SK-N-SH treated with all-trans-retinoic acid at 6 μM for 48 hours (cell line): ENCODE results near the gene MSRB3.

Experiments
- ATAC-seq: fragments of 200-7000 bp; cut with Tn5 transposase; 3 replicates; pipeline ENCODE4 v1.9.1; 2020; ENCODE audit warnings: mild to moderate bottlenecking, moderate library complexity
- ARNTL ChIP-seq: fragments of 450-650 bp; formaldehyde crosslinking; IDR thresholded peaks from 2 replicates; pipeline ENCODE4 v1.5.0; 2020; ENCODE audit warnings: low read depth, mild to moderate bottlenecking, moderate library complexity, borderline replicate concordance
- BACH2 ChIP-seq: fragments of 250-450 bp; sonication (Bioruptor Pico); IDR thresholded peaks from 2 replicates; pipeline ENCODE4 v1.9.0; 2021; ENCODE audit warnings: mild to moderate bottlenecking, borderline replicate concordance
- CSDC2 ChIP-seq: fragments of 250-450 bp; sonication (Bioruptor Pico); IDR thresholded peaks from 2 replicates; pipeline ENCODE4 v1.5.0; 2020; ENCODE audit warnings: mild to moderate bottlenecking, moderate library complexity
- ESRRG ChIP-seq: fragments of 250-450 bp; sonication (Bioruptor Pico); IDR thresholded peaks from 2 replicates; pipeline ENCODE4 v1.6.1; 2021; ENCODE audit warnings: mild to moderate bottlenecking
- GLIS3 ChIP-seq: fragments of 250-450 bp; sonication (Bioruptor Pico); IDR thresholded peaks from 2 replicates; pipeline ENCODE4 v1.5.0; 2020; ENCODE audit warnings: mild to moderate bottlenecking, moderate library complexity
- OSR1 ChIP-seq: fragments of 250-450 bp; sonication (Bioruptor Pico); IDR thresholded peaks from 2 replicates; pipeline ENCODE4 v1.8.0; 2022; ENCODE audit warnings: moderate library complexity, mild to moderate bottlenecking, inconsistent platforms
- POU6F1 ChIP-seq: fragments of 250-450 bp; sonication (Bioruptor Pico); IDR thresholded peaks from 2 replicates; pipeline ENCODE4 v1.8.0; 2021; ENCODE audit warnings: low read depth, mild to moderate bottlenecking, moderate library complexity, borderline replicate concordance
- PPARA ChIP-seq: fragments of 250-450 bp; sonication (Bioruptor Pico); IDR thresholded peaks from 2 replicates; pipeline ENCODE4 v1.5.0; 2020; ENCODE audit warnings: mild to moderate bottlenecking, borderline replicate concordance
- RARB ChIP-seq: fragments of 250-450 bp; sonication (Bioruptor Pico); IDR thresholded peaks from 2 replicates; pipeline ENCODE4 v1.8.0; 2021; ENCODE audit warnings: mild to moderate bottlenecking, moderate library complexity
- SNAI2 ChIP-seq: fragments of 250-450 bp; sonication (Bioruptor Pico); IDR thresholded peaks from 2 replicates; pipeline ENCODE4 v1.5.0; 2020; ENCODE audit warnings: mild to moderate bottlenecking, moderate library complexity
- TCF4 ChIP-seq: fragments of 250-450 bp; sonication (Bioruptor Pico); IDR thresholded peaks from 2 replicates; pipeline ENCODE4 v1.8.0; 2021; ENCODE audit warnings: mild to moderate bottlenecking, moderate library complexity, borderline replicate concordance
- TOX ChIP-seq: fragments of 250-450 bp; sonication (Bioruptor Pico); IDR thresholded peaks from 2 replicates; pipeline ENCODE4 v1.8.0; 2021; ENCODE audit warnings: mild to moderate bottlenecking, moderate library complexity, borderline replicate concordance
- ZC3H10 ChIP-seq: fragments of 250-450 bp; sonication (Bioruptor Pico); IDR thresholded peaks from 2 replicates; pipeline ENCODE4 v1.5.1; 2021; ENCODE audit warnings: mild to moderate bottlenecking, moderate library complexity
- ZFP30 ChIP-seq: fragments of 450-650 bp; formaldehyde crosslinking; IDR thresholded peaks from 2 replicates; pipeline ENCODE4 v1.5.0; 2022; ENCODE audit warnings: mild to moderate bottlenecking, moderate library complexity
- ZNF565 ChIP-seq: fragments of 450-650 bp; formaldehyde crosslinking; conservative IDR thresholded peaks from 2 replicates; pipeline ENCODE4 v1.5.0; 2020; ENCODE audit warnings: low read depth, mild to moderate bottlenecking, moderate library complexity
- ZNF8 ChIP-seq: fragments of 450-650 bp; formaldehyde crosslinking; IDR thresholded peaks from 2 replicates; pipeline ENCODE4 v1.5.0; 2020; ENCODE audit warnings: mild to moderate bottlenecking, moderate library complexity
- TF ChIP-seq, protein P1 (sequence below): fragments of 250-450 bp; sonication (Bioruptor Pico); IDR thresholded peaks from 2 replicates; pipeline ENCODE4 v1.8.0; 2020; ENCODE audit warnings: mild to moderate bottlenecking, moderate library complexity, borderline replicate concordance
- TF ChIP-seq, protein P2 (sequence below): fragments of 250-450 bp; sonication (Bioruptor Pico); IDR thresholded peaks from 2 replicates; pipeline ENCODE4 v1.5.1; 2020; ENCODE audit warnings: low read depth, mild to moderate bottlenecking, moderate library complexity
- TF ChIP-seq, protein P3 (sequence below): fragments of 250-450 bp; sonication (Bioruptor Pico); IDR thresholded peaks from 2 replicates; pipeline ENCODE4 v1.5.0; 2020; ENCODE audit warnings: mild to moderate bottlenecking, moderate library complexity

MSRB3 gene

DNA sequence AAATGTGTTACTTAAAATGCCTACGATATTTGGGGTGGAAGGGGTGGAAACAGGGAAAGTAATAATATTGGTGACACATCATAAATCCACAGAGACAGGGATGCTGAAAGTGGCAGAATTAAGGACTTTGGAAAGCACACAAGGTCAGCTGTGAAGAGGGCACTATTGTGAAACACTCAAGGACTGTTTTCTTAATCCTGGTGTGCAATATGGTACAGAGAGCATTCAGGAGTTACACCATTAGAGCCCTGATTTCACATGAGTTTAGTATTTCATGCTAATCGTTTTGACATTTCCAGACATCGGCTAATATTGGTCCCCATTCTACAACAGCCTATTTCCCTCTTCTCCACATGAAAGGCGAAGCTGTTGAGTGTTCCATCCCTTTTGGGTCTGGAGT, 219.2 kb downstream of the MSRB3 start:
- no peak for ATAC-seq

GRCh38 chr12:65499167-65499566, 220.7 kb downstream of the MSRB3 start:
- TF ChIP-seq ZNF8 (CRISPR knock-in tag), result no peak
- TF ChIP-seq RARB (CRISPR knock-in tag), result no peak
- TF ChIP-seq POU6F1, result no peak
- no peak for TF ChIP-seq TOX (CRISPR knock-in tag)
- no peak for TF ChIP-seq ESRRG (CRISPR knock-in tag)
- no peak for TF ChIP-seq PPARA (CRISPR knock-in tag)
- TF ChIP-seq TCF4 (CRISPR knock-in tag), result no peak
- no peak for TF ChIP-seq ZNF565
- TF ChIP-seq CSDC2 (CRISPR knock-in tag), result no peak
- TF ChIP-seq ZFP30, result no peak
- TF ChIP-seq, protein P1, sequence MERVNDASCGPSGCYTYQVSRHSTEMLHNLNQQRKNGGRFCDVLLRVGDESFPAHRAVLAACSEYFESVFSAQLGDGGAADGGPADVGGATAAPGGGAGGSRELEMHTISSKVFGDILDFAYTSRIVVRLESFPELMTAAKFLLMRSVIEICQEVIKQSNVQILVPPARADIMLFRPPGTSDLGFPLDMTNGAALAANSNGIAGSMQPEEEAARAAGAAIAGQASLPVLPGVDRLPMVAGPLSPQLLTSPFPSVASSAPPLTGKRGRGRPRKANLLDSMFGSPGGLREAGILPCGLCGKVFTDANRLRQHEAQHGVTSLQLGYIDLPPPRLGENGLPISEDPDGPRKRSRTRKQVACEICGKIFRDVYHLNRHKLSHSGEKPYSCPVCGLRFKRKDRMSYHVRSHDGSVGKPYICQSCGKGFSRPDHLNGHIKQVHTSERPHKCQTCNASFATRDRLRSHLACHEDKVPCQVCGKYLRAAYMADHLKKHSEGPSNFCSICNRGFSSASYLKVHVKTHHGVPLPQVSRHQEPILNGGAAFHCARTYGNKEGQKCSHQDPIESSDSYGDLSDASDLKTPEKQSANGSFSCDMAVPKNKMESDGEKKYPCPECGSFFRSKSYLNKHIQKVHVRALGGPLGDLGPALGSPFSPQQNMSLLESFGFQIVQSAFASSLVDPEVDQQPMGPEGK, result no peak
- TF ChIP-seq, protein P2, sequence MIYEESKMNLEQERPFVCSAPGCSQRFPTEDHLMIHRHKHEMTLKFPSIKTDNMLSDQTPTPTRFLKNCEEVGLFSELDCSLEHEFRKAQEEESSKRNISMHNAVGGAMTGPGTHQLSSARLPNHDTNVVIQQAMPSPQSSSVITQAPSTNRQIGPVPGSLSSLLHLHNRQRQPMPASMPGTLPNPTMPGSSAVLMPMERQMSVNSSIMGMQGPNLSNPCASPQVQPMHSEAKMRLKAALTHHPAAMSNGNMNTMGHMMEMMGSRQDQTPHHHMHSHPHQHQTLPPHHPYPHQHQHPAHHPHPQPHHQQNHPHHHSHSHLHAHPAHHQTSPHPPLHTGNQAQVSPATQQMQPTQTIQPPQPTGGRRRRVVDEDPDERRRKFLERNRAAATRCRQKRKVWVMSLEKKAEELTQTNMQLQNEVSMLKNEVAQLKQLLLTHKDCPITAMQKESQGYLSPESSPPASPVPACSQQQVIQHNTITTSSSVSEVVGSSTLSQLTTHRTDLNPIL (CRISPR knock-in tag), result no peak
- ATAC-seq, result no peak

More for the DNA sequence above, 219.2 kb downstream of the MSRB3 start:
- TF ChIP-seq OSR1 (CRISPR knock-in tag) (no peak), ZNF565 (no peak), PPARA (CRISPR knock-in tag) (no peak), SNAI2 (no peak), CSDC2 (CRISPR knock-in tag) (no peak), BACH2 (CRISPR knock-in tag) (no peak)
- TF ChIP-seq, protein P1, result no peak

DNA sequence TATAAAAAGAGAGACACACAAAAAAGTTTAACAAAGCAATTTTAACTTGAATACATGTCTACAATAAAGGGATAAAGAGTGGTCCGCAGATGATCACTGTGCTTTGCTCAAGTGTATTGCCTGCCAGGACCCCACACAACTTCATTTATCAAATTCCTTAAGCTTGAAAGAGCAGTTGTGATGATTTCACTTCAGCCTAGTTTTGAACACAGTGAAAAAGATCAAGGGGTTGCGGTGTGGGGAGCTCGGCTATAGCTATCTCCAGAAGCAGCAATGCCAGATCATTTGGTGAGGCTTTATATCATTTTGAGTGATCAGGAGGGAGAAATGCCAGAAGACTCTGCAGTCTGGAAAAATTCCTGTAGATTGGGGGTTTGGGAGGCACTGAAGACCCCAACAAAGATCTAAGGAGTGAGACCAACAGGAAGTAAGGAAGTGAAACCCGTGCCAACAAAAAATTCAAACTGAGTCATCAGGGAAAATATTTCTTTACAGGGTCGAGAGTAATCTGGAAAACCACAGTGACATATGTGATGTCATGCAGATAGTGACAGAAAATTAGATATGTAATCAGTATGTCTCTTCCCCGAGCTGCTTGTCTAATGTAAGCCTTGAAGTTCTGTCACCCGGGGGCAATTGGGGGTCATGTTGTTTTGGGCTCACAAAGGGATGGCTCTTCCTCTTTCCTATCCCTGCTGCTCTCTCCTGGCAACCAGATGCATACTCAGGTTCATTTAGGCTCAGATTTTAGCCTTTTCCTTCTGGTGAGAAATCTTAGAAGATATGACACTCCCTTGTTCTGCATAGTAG, 221.8 kb downstream of the MSRB3 start:
- TF ChIP-seq ZNF565 (no peak), ESRRG (CRISPR knock-in tag) (no peak), TOX (CRISPR knock-in tag) (peak; percentile 58; the same call in 1 of the 2 replicates)
- TF ChIP-seq, all 23 proteins: peak for 1
- ATAC-seq, result peak; percentile 73

GRCh38 chr12:65501093-65501621, 222.7 kb downstream of the MSRB3 start:
- ATAC-seq, result peak; percentile 48
- no peak for TF ChIP-seq GLIS3 (CRISPR knock-in tag)
- TF ChIP-seq ZFP30, result no peak
- TF ChIP-seq ZNF8 (CRISPR knock-in tag), result no peak
- TF ChIP-seq ESRRG (CRISPR knock-in tag), result no peak
- no peak for TF ChIP-seq TOX (CRISPR knock-in tag)
- TF ChIP-seq SNAI2, result no peak
- no peak for TF ChIP-seq ZNF565
- TF ChIP-seq ARNTL (CRISPR knock-in tag), result no peak
- TF ChIP-seq POU6F1, result no peak
- TF ChIP-seq OSR1 (CRISPR knock-in tag), result no peak
- no peak for TF ChIP-seq BACH2 (CRISPR knock-in tag)
- TF ChIP-seq, protein P1, result no peak
- TF ChIP-seq, protein P3, sequence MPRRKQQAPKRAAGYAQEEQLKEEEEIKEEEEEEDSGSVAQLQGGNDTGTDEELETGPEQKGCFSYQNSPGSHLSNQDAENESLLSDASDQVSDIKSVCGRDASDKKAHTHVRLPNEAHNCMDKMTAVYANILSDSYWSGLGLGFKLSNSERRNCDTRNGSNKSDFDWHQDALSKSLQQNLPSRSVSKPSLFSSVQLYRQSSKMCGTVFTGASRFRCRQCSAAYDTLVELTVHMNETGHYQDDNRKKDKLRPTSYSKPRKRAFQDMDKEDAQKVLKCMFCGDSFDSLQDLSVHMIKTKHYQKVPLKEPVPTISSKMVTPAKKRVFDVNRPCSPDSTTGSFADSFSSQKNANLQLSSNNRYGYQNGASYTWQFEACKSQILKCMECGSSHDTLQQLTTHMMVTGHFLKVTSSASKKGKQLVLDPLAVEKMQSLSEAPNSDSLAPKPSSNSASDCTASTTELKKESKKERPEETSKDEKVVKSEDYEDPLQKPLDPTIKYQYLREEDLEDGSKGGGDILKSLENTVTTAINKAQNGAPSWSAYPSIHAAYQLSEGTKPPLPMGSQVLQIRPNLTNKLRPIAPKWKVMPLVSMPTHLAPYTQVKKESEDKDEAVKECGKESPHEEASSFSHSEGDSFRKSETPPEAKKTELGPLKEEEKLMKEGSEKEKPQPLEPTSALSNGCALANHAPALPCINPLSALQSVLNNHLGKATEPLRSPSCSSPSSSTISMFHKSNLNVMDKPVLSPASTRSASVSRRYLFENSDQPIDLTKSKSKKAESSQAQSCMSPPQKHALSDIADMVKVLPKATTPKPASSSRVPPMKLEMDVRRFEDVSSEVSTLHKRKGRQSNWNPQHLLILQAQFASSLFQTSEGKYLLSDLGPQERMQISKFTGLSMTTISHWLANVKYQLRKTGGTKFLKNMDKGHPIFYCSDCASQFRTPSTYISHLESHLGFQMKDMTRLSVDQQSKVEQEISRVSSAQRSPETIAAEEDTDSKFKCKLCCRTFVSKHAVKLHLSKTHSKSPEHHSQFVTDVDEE (CRISPR knock-in tag), result no peak
- TF ChIP-seq CSDC2 (CRISPR knock-in tag), result no peak
- no peak for TF ChIP-seq ZC3H10 (CRISPR knock-in tag)
